IMR-90 (cell line): ENCODE results near the gene GPER1. TPM values are rescaled to one million over a fixed set of nuclear protein-coding genes. Genes with fewer than 3 reads are reported as not detected.
A peak's percentile ranks its signal among the peaks of the same experiment; 100 is the strongest.

Source experiments
- ATAC-seq: fragments of 200-7000 bp; cut with Tn5 transposase; 2 replicates; pipeline ENCODE4 v1.9.1; 2020; ENCODE audit warnings: low read depth, mild to moderate bottlenecking, moderate library complexity
- BruUV-seq: library from RNA; stranded (reverse); fragments of 400-500 nt; replicated peaks from 2 replicates; lab custom pipeline; 2021; lab: Mats Ljungman, UMichigan
- CTCF ChIA-PET: fragments of 300-600 bp; formaldehyde crosslinking; extraction: SDS; loops from one replicate; lab custom pipeline; 2021; ENCODE audit warnings: antibody characterized with exemption; lab: Yijun Ruan, JAX
- POLR2A ChIA-PET: fragments of 300-600 bp; sonication (Branson Sonifier 250); formaldehyde crosslinking; loops from one replicate; lab custom pipeline; 2022; ENCODE audit warnings: antibody characterized with exemption; ENCODE audit not compliant: unreplicated experiment; lab: Charles Lee
- DNase-seq: peaks from one replicate; pipeline ENCODE4 v3.0.0; 2013
- H2AFZ ChIP-seq: replicated peaks from 2 replicates; pipeline ENCODE3; 2013; ENCODE audit warnings: low read length, mild to moderate bottlenecking; ENCODE audit not compliant: poor library complexity
- H2AK5ac ChIP-seq: 2 replicates; pipeline ENCODE4 v1.6.1; 2013; ENCODE audit warnings: low read depth, low read length, inconsistent platforms
- H2AK9ac ChIP-seq: replicated peaks from 2 replicates; pipeline ENCODE3; 2013; ENCODE audit warnings: mild to moderate bottlenecking, low read depth, low read length, moderate library complexity; ENCODE audit not compliant: poor library complexity
- H2BK120ac ChIP-seq: 2 replicates; pipeline ENCODE4 v1.6.1; 2013; ENCODE audit warnings: low read depth, low read length, inconsistent platforms
- H2BK15ac ChIP-seq: 3 replicates; pipeline ENCODE4 v1.6.1; 2013; ENCODE audit warnings: low read depth, low read length, inconsistent platforms
- H2BK20ac ChIP-seq: 2 replicates; pipeline ENCODE4 v1.6.1; 2013; ENCODE audit warnings: low read depth, mild to moderate bottlenecking, inconsistent platforms, low read length, moderate library complexity
- H2BK5ac ChIP-seq: 2 replicates; pipeline ENCODE4 v1.6.1; 2013; ENCODE audit warnings: mild to moderate bottlenecking, low read depth, low read length, inconsistent platforms; ENCODE audit not compliant: poor library complexity, severe bottlenecking
- H3K14ac ChIP-seq: replicated peaks from 2 replicates; pipeline ENCODE4 v1.6.1; 2013; ENCODE audit warnings: low read depth, low read length, inconsistent platforms
- H3K18ac ChIP-seq: 2 replicates; pipeline ENCODE4 v1.6.1; 2013; ENCODE audit warnings: low read depth, low read length, control low read depth
- H3K23ac ChIP-seq: 2 replicates; pipeline ENCODE4 v1.6.1; 2013; ENCODE audit warnings: low read depth, low read length, inconsistent platforms
- H3K27ac ChIP-seq: 2 replicates; pipeline ENCODE4 v1.5.1; 2013; ENCODE audit warnings: mild to moderate bottlenecking, control low read depth, low read length; ENCODE audit not compliant: insufficient read depth
- H3K27me3 ChIP-seq: 2 replicates; pipeline ENCODE4 v1.6.1; 2013; ENCODE audit warnings: low read length; ENCODE audit not compliant: control insufficient read depth, insufficient read depth
- H3K36me3 ChIP-seq: 2 replicates; pipeline ENCODE4 v1.6.1; 2013; ENCODE audit warnings: low read length, mixed read lengths; ENCODE audit not compliant: control insufficient read depth, insufficient read depth
- H3K4ac ChIP-seq: 2 replicates; pipeline ENCODE4 v1.6.1; 2013; ENCODE audit warnings: low read depth, low read length, inconsistent platforms
- H3K4me1 ChIP-seq: 2 replicates; pipeline ENCODE4 v1.6.1; 2013; ENCODE audit warnings: low read length, mixed read lengths; ENCODE audit not compliant: control insufficient read depth, insufficient read depth
- H3K4me2 ChIP-seq: 2 replicates; pipeline ENCODE4 v1.6.1; 2013; ENCODE audit warnings: low read depth, mild to moderate bottlenecking, control low read depth, low read length, moderate library complexity
- H3K4me3 ChIP-seq: 2 replicates; pipeline ENCODE4 v1.5.1; 2013; ENCODE audit warnings: low read depth, mild to moderate bottlenecking, control low read depth, low read length, moderate library complexity; ENCODE audit not compliant: insufficient read depth
- H3K56ac ChIP-seq: 2 replicates; pipeline ENCODE4 v1.6.1; 2013; ENCODE audit warnings: low read length, inconsistent platforms; ENCODE audit not compliant: insufficient read depth; ENCODE audit errors: extremely low read depth
- H3K79me1 ChIP-seq, 2 experiments: 2 replicates each; pipeline ENCODE4 v1.6.1; 2013; ENCODE audit warnings: low read length in 2 of 2, inconsistent platforms in 1 of 2, low read depth in 1 of 2
- H3K9ac ChIP-seq: 2 replicates; pipeline ENCODE4 v1.6.1; 2013; ENCODE audit warnings: low read depth, low read length, control low read depth
- H3K9me1 ChIP-seq: 2 replicates; pipeline ENCODE4 v1.6.1; 2013; ENCODE audit warnings: low read length, inconsistent platforms; ENCODE audit not compliant: insufficient read depth
- H3K9me3 ChIP-seq: 2 replicates; pipeline ENCODE4 v1.6.1; 2013; ENCODE audit warnings: low read length; ENCODE audit not compliant: control insufficient read depth, insufficient read depth
- H4K20me1 ChIP-seq: 2 replicates; pipeline ENCODE4 v1.6.1; 2013; ENCODE audit warnings: low read length, inconsistent platforms; ENCODE audit not compliant: insufficient read depth
- H4K5ac ChIP-seq: 2 replicates; pipeline ENCODE4 v1.6.1; 2013; ENCODE audit warnings: mild to moderate bottlenecking, low read depth, low read length, control low read depth
- H4K8ac ChIP-seq, 2 experiments: 2 replicates each; pipeline ENCODE4 v1.6.1; 2013; ENCODE audit warnings: low read depth in 2 of 2, low read length in 2 of 2, control low read depth in 1 of 2, inconsistent platforms in 1 of 2
- H4K91ac ChIP-seq: 2 replicates; pipeline ENCODE4 v1.6.1; 2013; ENCODE audit warnings: low read depth, low read length, inconsistent platforms; ENCODE audit not compliant: insufficient read depth
- BHLHE40 ChIP-seq: fragments of 150-350 bp; IDR thresholded peaks from 2 replicates; pipeline ENCODE4 v1.6.1; 2016; ENCODE audit warnings: mild to moderate bottlenecking, low read depth, low read length
- FOS ChIP-seq: fragments of 150-350 bp; IDR thresholded peaks from 2 replicates; pipeline ENCODE4 v1.6.1; 2016; ENCODE audit warnings: low read depth, low read length
- MAZ ChIP-seq: IDR thresholded peaks from 2 replicates; pipeline ENCODE4 v1.6.1; 2012; ENCODE audit warnings: low read depth, mild to moderate bottlenecking, low read length, improper control_type of control experiment, moderate library complexity, borderline replicate concordance
- RCOR1 ChIP-seq: IDR thresholded peaks from 2 replicates; pipeline ENCODE4 v1.6.1; 2012; ENCODE audit warnings: mild to moderate bottlenecking, low read length, improper control_type of control experiment; ENCODE audit not compliant: insufficient replicate concordance
- SMC3 ChIP-seq: fragments of 150-350 bp; IDR thresholded peaks from 2 replicates; pipeline ENCODE4 v1.6.1; 2016; ENCODE audit warnings: low read depth, mild to moderate bottlenecking, antibody characterized with exemption, low read length, moderate library complexity
- WGBS, 2 experiments: methylation state at CpG; one replicate each; pipeline versions ENCODE4 v1.1.5 to v1.1.7; 2013; ENCODE audit warnings: missing lambda C conversion rate in 2 of 2; ENCODE audit not compliant: insufficient read length in 1 of 2; ENCODE audit errors: extremely low coverage in 2 of 2; 5-methylcytosine and 5-hydroxymethylcytosine counted together
- dilution Hi-C: fragments of 300-500 bp; cut with HindIII; formaldehyde crosslinking; loops from one replicate; pipeline ENCODE4 v1.14.3; 2018; ENCODE audit warnings: low sequenced_read_pairs; ENCODE audit not compliant: unreplicated experiment
- in situ Hi-C: fragments of 300-500 bp; cut with MboI; formaldehyde crosslinking; loops from 3 replicates; pipeline ENCODE4 v1.14.3; 2019; ENCODE audit warnings: low sequenced_read_pairs, inconsistent platforms, mixed read lengths
- intact Hi-C: fragments of 100-400 bp; cut with micrococcal nuclease; formaldehyde crosslinking; loops from 2 replicates; pipeline ENCODE4 v1.10.0; 2022
- polyA plus RNA-seq, 3 experiments: library from polyadenylated mRNA; depleted of rRNA; stranded (reverse); fragments of >200 nt; gene quantifications; 2 replicates each; pipeline ENCODE4 v1.2.3, GENCODE V29; 2012; ENCODE audit warnings: low replicate concordance in 1 of 3
- total RNA-seq: library from RNA; depleted of rRNA; stranded (reverse); fragments of >200 nt; gene quantifications from 2 replicates; pipeline ENCODE4 v1.2.3, GENCODE V29; 2012
- TF ChIP-seq, protein P1 (sequence below): fragments of 150-350 bp; IDR thresholded peaks from 2 replicates; pipeline ENCODE4 v1.6.1; 2017; ENCODE audit warnings: mild to moderate bottlenecking, antibody characterized with exemption, low read length, low read depth
- TF ChIP-seq, protein P2 (sequence below): fragments of 150-350 bp; IDR thresholded peaks from 2 replicates; pipeline ENCODE4 v1.6.1; 2016; ENCODE audit warnings: low read depth, mild to moderate bottlenecking, low read length, moderate library complexity, borderline replicate concordance

Gene GPER1
- total and polyA plus RNA-seq, 2 of the 4 experiments (the other 2 are of a cell fraction), result 2.0 to 5.8 TPM

DNA sequence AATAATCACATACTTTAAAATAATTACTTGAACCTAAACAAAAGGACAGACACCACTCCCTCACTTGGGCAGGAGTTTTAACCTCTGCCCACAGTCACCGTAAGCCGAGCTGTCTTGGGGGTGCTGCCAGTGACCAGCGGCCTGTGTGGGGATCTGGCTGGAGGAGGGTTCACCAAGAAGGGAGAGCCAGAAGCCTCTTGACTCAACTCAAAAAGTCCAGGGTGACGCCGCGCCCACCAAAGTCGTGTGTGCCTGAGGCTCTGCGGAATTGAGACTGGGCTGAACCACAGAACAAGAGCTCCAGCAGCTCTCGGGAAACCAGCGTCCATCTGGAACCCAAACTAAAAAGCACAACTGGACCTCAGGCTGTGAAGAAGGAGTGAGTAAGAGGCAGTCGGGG lies 36.3 kb downstream of the GPER1 start:
- H4K8ac ChIP-seq, result peak overlapping the region in 1 of 2 experiments; percentile 72; a peak in 1 of 4 replicates
- peak overlapping the region; percentile 50; the same call in 1 of the 2 replicates for H3K4ac ChIP-seq
- ChIA-PET CTCF (interaction anchor here (0.7 to 2.2 kb wide), 5 partner anchors 14 to 675 kb away, joined by 3 to 8 read pairs (median 6); a partner anchor contains a TSS), POLR2A (no interaction called here)
- H3K56ac ChIP-seq, result no peak overlapping the region
- H3K27me3 ChIP-seq, result no peaks in the 10 kb centered on the region
- H3K4me2 ChIP-seq, result no peak overlapping the region
- in situ Hi-C loops, result no loop called here
- H3K4me1 ChIP-seq, result peaks cover 3% of the 10 kb centered on the region
- dilution Hi-C loops, result no loop called here
- no peaks in the 10 kb centered on the region for H3K9me3 ChIP-seq
- no peak overlapping the region; the same call in 1 of the 2 replicates for H2AK5ac ChIP-seq
- peak overlapping the region; percentile 9; the same call in 1 of the 2 replicates for H4K91ac ChIP-seq
- H3K14ac ChIP-seq, result no peak overlapping the region; the same call in 1 of the 2 replicates
- H3K27ac ChIP-seq, result peak overlapping the region; percentile 8; the same call in 1 of the 2 replicates
- no peak overlapping the region for H3K4me3 ChIP-seq
- peaks cover 0 to 37% of the 10 kb centered on the region in 2 experiments; a peak in 3 of 4 replicates for H3K79me1 ChIP-seq
- peak overlapping the region; percentile 85 for H2AK9ac ChIP-seq
- H2BK120ac ChIP-seq, result no peak overlapping the region
- intact Hi-C loops, result no loop called here
- peaks cover 4% of the 10 kb centered on the region; the same call in 1 of the 2 replicates for H3K36me3 ChIP-seq
- H4K20me1 ChIP-seq, result no peaks in the 10 kb centered on the region
- BruUV-seq, result no TSS peak
- peak overlapping the region; percentile 77 for H2AFZ ChIP-seq
- no peak overlapping the region for H4K5ac ChIP-seq
- H3K23ac ChIP-seq, result no peak overlapping the region
- H2BK20ac ChIP-seq, result no peak overlapping the region
- WGBS, 2 experiments, result no CpG with 5 or more reads among the region's 11 CpGs
- H3K9ac ChIP-seq, result 0 out of 2 replicates have a peak overlapping the region, but pooled peaks have one; percentile 20
- ATAC-seq (peak; percentile 43), DNase-seq (no peak)
- TF ChIP-seq MAZ, result no peak
- TF ChIP-seq, protein P1, sequence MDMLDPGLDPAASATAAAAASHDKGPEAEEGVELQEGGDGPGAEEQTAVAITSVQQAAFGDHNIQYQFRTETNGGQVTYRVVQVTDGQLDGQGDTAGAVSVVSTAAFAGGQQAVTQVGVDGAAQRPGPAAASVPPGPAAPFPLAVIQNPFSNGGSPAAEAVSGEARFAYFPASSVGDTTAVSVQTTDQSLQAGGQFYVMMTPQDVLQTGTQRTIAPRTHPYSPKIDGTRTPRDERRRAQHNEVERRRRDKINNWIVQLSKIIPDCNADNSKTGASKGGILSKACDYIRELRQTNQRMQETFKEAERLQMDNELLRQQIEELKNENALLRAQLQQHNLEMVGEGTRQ, result no peak
- TF ChIP-seq BHLHE40, result no peak
- no peak for TF ChIP-seq FOS
- no peak for TF ChIP-seq RCOR1
- no peak for TF ChIP-seq SMC3
- TF ChIP-seq, protein P2, sequence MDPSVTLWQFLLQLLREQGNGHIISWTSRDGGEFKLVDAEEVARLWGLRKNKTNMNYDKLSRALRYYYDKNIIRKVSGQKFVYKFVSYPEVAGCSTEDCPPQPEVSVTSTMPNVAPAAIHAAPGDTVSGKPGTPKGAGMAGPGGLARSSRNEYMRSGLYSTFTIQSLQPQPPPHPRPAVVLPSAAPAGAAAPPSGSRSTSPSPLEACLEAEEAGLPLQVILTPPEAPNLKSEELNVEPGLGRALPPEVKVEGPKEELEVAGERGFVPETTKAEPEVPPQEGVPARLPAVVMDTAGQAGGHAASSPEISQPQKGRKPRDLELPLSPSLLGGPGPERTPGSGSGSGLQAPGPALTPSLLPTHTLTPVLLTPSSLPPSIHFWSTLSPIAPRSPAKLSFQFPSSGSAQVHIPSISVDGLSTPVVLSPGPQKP, result no peak
- no peak overlapping the region for H3K18ac ChIP-seq
- H3K9me1 ChIP-seq, result no peaks in the 10 kb centered on the region
- no peak overlapping the region for H2BK15ac ChIP-seq
- H2BK5ac ChIP-seq, result peak overlapping the region; percentile 11
